HG03175 (cell line): ENCODE results near the gene MGRN1.

ENCODE experiments used
- ATAC-seq: cut with Tn5 transposase; IDR thresholded peaks from one replicate; pipeline ENCODE4 v1.9.1; 2021; ENCODE audit warnings: mild to moderate bottlenecking, moderate library complexity; ENCODE audit not compliant: unreplicated experiment

The MGRN1 gene

DNA sequence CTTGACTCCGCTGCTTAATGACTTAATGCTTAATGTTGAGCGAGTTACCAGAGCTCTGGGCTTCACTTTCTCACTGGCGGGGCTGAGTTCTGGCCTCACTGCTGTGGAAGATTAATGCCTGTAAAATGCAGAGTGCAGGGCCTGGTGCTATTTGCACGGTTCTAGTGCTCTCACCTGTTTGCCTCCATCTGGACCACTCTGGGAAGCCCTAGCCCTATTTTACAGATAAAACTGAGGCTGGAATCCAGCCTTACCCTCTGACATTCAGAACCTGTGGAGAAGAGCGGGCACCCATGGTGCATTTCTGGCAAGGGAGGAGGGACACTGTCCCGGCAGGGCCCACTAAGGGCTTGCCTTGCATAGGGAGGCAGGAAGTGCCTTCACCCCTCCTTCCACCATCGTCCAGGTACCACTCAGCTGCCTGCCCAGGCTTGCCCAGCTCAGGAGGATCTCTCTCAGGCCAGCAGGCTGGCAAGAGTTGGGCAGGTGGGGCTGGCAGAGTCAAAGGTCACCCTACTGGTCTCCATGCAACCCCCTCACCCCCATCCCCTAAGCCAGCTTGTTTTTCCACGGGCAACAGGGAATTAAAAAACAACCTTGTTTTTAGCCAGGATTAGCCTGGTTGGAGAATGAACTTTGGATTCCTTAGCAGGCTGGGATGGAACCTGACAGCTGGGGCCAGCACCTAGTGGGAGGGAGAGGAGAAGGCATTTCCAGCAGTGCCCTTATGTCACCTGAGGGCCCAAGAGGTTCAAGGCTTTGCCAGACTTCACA lies 5.8 kb upstream of the MGRN1 start:
- ATAC-seq: no peak

DNA sequence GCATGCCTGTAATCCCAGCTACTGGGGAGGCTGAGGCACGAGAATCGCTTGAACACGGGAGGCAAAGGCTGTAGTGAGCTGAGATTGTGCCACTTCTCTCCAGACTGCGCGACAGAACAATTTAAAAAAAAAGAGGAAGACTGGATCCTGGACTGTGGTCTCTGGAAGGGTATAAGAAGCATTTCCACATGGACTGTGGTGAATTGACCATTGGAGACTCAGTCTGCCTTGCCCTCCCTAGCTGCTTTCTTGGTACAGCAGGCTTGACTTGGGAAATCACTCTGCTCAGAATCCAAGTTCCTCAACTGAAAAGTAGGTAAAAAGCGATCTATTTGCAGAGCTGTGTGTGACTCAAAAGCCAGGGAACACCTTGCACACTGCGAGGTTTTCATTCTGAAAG lies 1.0 kb upstream of the MGRN1 start:
- no peak for ATAC-seq

DNA sequence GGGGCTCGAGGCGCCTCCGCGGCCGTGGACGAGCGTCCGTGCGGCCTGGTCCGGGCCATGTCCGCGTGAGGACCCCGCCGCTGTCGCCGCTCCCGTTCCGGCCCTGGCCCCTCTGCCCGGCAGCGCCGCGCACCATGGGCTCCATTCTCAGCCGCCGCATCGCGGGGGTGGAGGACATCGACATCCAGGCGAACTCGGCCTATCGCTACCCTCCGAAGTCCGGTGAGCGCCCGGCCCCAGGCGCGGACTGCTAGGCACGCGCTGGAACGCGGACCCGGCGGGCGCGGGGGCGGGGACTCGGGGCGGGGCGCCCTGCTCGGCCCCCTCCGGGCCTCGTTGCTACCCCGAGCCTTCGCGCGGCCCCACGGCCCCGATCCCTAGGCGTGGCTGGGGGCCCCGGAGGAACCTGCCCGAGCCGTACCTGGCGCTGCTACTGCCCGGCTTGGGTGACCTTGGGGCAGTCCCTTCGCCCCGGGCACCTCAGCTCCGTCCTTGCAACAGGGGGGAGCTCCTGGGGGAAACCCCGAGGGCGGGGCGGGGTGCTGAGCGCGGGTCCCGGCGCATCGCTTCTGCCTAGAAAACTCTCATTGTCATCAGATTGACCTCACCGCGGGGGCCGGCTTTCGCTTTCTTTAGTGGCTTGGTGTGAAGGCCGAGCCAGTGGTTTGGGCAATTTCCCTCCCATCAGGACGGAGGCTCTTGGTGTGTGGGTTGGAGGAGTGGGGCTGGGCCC lies 367 bp downstream of the MGRN1 start:
- ATAC-seq: peak; percentile 57

DNA sequence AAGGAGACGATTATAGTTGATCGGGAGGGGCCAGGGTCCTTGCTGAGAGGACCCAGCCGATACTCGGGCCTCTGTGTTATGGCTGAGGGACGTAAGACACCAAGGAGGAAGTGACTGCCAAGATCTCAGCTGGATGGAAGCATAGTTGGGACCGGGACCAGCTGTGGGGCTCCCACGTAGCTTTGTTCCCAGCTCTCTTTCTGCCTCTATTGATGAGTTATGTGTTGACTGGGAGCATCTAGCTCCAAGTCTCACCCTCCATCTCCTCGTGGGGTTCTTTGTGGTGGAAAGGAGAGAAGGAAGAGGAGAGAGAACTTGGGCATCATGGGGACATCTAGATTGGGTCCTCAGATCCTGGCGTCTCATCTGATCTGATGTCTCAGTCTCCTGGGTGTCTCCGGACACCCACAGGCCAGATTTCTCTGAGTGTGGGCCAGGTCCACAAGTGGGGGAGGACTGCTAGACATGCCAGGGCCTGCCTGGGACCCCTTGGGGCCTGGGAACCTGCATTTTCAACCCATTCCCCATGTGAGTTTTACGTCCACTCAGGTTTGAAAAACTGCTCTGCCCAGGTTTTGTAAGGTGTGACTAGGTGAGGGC lies 1.0 kb downstream of the MGRN1 start:
- peak; percentile 17 for ATAC-seq

DNA sequence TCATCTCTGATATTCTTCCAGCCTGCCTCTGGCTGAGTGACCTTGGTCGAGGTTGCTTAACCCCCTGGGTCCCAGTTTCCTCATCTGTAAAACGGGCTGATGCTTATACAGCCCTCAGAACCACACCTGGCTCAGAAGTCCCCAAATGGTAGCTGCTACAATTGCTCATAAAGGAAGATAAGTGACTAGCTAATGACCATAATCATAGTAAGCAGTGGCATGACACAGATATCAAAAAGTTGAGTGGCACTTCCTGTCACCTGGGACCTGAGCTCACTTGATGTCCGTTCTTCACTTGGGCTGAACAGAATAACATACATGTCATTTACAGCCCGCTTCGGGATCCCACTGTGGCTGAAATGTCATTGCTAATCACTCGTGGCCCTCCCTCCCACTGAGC lies 1.8 kb downstream of the MGRN1 start:
- no peak for ATAC-seq

DNA sequence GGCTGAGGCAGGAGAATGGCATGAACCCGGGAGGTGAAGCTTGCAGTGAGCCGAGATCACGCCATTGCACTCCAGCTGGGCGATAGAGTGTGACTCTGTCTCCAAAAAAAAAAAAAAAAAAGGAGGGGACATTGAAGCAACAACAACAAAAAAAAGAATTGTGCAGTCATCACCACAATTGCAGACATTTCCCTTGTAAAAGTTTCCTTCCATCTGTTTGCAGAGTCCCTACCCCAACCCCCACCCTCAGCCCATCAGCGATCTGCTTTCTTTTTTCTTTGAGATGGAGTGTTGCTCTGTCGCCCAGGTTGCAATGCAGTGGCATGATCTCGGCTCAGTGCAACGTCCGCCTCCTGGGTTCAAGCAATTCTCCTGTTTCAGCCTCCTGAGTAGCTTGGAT lies 3.7 kb downstream of the MGRN1 start:
- no peak for ATAC-seq

DNA sequence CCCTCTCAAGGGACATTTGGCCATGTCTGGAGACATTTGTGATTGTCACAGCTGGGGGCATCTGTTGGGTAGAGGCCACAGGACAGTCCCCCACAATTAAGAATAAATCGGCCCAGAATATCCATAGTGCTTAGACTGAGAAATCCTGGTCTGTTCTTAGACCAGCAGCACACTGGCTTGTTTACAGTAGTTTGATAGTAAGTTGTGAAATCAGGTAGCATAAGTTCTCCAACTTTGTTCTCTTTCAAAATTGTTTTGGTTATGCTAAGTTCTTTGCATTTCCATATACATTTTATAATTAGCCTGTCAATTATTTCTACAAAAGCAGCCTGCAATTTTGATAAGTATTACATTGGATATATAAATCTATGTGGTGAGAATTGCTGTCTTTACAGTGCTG lies 6.8 kb downstream of the MGRN1 start:
- ATAC-seq: no peak

DNA sequence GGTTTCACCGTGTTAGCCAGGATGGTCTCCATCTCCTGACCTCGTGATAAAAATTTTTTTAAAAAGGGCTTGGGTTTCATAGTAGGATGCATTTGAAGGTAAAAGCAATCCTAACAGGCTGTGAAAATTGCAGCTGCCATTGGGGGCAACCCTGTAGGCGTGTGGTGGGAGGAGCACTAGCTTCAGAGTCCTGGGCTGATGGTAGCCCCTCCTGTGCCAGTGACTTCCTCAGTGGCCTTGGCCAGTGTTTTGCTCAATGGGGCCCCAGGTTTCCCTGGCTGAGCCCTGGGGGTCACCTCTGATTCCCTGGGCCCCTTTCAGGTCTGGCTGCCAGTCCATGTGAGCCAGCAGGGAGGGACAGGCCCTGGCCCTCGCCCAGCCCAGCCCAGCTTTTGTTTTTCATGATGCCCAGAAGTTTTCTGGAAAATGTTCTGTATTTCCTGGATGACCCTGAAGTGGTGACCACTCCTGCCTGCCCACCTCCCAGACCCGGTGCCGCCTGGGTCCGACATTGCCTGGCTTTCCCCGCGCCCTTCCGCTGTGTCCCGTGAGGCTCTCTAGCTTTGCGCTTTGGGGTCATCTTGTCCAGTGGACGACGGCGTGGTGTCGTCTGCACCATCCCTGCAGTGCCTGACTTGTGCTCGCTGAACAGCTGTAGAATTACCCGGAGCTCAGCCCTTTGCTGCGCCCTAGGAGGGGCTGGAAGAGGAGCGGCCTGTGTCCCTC lies 9.4 kb downstream of the MGRN1 start:
- no peak for ATAC-seq

DNA sequence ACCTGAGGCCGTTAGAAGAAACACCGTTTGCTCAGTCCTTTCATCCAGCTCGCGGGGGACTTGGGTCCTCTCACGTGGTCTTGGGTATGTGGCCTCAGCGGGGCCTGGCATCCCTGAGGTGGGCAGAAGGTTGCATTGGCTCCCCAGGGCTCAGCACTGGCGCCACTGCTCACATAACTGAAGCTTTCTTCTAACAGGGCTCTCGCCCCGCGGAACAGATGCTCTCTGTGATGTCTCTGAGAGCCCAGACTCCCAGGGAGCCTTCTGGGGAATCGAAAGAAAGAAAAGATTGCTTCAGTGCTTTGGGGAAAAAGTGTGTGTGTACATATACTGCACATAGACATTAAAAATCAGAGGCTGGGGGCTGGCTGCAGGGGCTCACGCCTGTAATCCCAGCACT lies 10.1 kb downstream of the MGRN1 start:
- ATAC-seq: no peak

DNA sequence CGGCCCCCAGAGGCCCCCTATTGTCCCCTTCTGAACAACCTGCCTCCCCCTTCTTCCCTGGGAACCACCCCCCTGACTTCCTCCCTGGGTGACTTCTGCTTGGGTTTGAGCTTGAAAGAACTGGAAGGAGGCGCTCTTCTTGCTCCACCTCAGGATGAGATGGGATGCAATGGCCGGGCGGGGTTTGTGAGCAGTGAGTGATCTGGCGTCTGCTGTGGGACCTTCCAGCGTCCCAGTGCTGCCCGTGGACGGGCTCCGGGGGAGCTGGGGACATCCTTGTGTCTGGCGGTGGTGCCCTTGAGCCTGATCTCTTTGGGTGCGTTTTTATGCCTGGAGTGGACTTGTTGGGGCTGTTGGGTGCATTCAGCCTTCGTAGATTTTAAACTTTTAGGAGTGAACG lies 11.6 kb downstream of the MGRN1 start:
- no peak for ATAC-seq

DNA sequence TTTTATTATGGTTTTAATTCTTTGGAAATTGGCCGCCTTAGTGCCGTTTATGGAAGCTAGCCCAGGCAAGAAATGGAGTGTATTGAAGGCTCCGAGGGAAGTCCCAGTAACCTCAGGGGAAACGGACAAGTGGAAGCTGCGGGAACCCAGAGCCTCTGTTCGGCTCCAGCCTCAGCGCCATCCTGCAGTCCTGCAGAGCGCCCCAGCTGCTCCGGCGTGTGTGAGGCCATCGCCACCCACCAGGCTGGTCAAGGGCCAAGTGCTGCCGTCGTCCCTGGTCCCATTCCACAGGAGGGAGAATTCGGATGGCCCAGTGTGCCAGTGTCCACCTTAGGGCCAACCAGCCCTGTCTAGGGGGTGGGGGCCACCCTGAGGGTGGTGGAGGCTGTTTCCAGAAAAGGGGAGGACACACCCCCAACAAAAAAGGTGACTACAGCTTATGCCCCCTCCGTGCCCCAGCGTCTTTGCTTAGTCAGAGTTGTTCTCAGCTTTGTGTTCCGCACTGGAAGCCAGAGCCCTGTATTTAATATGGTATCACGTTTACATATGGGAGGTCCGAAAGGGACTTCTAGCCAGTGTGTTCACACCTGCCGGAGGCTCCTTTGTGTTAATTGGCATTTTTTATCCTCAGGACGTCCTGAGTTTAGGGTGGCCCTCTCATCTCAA lies 13.0 kb downstream of the MGRN1 start:
- ATAC-seq: no peak

DNA sequence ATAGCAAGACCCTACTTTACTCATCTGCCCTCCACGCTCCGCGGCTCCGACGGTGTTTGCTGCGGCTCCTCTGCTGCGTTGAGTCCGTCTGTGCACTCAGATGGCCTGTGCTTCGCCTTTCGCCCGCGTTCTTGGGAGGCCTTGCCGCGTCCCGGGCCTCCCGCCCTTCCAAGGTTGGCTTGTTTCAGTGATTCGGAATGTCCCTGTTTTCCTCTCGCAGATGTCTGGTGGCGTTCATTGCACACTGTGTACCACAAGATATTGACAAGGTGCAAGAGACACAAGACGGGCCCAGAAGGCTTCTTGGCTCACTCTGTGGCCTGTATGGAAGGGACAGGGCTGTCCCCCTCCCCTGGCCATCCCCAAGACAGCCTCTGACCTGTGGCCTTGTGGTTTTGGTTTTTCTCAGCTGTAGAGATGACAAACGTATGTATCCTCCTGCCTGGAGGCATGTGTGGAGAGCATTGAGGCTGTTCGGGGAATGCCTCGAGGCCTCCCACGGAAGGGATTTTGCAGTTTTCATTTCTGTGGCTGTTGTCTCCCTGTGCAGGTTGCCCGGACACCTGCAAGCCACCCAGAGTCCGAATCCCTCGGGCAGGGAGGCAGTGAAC lies 15.4 kb downstream of the MGRN1 start:
- no peak for ATAC-seq

DNA sequence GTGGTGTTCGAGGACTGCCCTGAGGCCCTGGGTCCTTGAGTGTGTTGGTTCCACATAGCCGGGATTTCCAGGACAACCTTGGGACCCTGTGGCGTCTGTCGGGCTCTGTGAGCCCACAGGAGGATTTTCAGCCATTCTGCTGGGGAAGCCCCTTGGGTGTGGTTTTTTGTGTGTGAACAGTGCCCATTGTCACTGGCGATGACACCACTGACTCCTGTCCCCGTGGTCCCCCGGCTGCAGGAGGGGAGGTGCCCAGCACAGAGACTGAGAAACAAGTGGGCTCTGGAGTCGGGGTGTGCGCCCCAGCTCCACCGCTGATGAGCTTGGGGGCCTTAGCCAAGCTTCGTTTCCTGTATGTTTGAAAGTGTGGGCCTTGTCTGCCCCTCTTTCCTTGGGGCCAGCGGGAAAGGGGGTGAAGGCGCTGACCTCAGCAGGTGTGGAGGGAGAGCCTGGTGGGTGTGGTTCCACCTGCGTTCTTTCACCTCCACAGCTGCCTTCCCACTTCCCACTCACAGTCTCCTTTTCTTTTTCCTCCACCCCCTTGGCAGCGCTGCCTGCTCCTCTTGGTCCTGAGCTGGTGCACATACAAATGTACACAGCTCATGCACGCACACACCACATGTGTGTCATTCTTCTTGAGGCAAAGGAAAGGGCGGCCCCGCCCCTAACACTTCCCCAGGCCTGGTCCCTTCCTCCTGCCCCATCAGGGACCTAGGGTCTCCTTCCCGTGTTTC lies 16.1 kb downstream of the MGRN1 start:
- ATAC-seq: no peak

DNA sequence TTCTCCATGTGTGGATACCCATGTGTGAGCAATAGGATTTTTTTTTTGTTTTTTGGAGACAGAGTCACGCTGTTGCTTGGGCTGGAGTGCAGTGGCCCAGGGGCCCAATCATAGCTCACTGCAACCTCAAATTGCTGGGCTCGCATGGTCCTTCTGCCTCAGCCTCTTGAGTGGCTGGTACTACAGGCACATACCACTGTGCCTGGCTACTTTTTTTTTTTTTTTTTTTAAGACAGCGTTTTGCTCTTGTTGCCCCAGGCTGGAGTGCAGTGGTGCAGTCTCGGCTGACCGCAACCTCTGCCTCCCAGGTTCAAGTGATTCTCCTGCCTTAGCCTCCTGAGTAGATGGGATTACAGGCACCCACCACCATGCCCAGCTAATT lies 16.7 kb downstream of the MGRN1 start:
- no peak for ATAC-seq

DNA sequence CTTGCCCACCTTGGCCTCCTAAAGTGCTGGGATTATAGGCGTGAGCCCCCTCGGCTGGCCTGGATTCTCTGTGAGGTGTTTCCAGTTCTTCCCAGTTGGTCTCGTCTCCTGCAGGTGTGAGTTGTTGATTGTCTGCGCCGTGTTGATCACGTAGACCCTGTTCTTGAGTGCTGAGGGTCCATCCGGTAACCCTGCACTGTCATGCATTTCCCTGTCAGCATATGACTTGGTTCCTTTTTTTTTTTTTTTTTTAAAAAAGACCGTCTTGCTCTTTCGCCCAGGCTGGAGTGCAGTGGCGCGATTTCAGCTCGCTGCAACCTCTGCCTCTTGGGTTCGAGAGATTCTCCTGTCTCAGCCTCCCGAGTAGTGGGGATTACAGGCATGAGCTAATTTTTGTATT lies 17.3 kb downstream of the MGRN1 start:
- ATAC-seq: no peak

DNA sequence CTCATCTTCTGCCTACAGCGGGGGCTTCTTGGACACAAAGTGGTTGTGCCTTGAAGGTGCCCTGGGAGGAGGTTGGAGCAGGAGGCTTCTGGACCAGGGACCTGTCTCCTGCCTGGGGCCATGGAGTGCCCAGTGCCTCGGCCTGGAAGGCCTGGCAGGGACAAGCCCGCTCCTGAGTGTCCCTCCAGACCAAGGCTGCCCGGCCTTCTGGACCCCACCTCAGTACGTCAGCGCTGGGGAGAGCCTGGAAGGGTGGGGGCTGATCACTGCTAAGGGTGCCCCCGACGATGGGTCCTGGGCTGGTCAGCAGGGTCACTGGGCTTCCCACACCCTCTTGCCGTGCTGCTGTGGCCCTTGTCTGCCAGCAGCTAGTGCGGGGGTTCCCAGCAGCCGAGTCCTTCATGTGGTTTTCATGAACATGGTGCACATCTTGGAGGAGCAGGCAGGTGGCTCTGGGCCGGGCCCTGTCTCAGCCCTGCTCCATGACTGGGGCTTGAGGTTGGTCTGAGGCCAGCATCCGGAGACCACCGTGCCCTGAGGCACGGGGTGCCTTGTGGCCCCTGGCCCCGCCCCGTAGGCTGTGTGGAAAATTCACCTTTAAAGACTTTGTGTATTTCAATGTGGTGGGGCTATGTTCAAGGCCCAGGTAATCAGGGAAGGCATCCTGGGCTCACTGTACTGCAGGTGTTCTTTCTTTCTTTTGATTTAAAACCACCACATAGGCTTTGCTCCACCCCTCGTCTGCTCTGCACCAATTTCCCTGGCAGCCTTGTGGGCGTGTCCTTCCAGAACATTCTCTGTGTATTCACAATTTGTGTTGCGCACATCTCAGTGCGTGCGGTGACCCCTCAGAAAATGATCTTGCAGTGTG lies 22.4 kb downstream of the MGRN1 start:
- ATAC-seq: no peak

DNA sequence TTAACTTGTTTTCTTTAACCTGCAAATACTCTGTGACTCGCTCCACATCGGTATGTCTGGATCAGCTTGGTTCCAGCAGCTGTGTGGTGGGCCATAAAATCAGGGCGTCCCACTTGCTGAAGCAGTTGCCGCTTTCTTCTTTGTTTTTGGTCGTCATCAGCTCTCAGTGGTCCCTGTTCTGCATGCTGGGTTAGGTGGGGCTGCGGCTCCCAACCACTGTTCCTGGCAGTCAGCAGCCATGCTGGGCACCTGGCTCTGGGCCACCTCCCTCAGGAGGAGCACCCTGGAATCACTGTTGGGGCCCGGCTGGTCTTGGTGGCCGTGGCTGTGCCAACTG lies 23.0 kb downstream of the MGRN1 start:
- no peak for ATAC-seq

DNA sequence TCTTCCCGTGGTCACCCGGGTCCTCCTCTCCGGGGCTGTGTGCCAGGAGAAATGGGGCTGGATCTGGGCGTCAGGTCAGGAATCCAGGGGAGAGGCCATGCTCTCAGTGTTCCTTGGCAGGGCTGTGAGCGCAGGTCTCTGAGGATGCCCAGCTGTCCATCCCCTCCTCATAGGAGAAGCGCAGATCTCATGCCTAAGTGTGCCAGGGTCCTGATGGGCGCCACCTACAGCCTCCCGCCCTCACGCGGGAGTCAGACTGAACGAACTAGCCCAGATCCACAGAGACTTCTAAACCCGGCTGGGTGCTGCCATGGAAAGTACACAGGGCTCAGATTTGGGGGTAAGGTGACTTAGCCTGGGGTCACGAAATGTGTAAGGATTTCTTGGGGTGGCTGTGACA lies 24.3 kb downstream of the MGRN1 start:
- ATAC-seq: no peak
